ENCODE results near the gene MRGPRX2.

MRGPRX2 gene

DNA sequence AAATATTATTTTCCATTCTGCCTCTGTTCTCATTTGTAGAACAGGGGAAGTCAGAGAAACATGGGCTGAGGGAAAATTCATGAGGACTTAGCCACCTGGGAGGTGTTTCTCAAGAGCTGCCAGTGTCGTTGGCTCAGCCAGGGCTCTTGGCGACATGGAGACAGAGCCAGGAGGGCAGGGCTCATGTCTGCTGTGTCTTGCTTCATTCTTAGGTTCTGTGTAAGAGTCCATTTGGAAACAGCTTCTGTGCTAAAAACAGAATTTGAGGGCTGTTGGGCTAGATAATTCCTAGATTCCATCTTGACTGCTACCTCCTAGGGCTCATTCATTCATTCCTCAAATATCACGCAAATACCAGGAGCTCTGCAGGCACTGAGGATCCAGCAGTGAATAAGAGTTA is 15.1 kb upstream of the MRGPRX2 start:
- DNase-seq (ENCODE audit: low spot score) = no peak

- DNase-seq (ENCODE audit: low spot score) = no peak
Measured at GRCh38 chr11:19073454-19074415, 13.2 kb upstream of the MRGPRX2 start.

DNA sequence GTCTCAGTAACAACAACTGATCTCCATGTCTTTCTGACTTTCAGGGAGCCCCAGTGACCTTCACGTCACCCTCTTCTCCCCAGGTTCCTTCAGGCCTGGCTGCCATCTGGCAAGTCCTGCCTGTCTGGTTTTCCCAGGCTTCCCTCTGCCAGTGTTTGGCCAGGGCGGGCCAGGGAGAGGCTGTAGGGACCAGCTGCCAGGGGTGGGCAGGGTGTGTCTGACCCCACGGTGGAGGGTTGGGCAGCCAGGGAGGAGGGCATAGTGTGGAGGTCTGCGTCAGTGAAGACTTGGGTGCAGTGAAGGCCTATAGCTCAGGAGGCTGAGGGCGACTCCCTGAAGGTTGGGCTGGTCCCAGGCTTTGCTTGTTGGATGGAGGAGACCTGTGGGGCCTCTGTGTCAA is 11.9 kb upstream of the MRGPRX2 start:
- no peak for DNase-seq (ENCODE audit: low spot score)

GRCh38 chr11:19071255-19071654 is 10.7 kb upstream of the MRGPRX2 start:
- peak; percentile 77 for DNase-seq (ENCODE audit: low spot score)

DNA sequence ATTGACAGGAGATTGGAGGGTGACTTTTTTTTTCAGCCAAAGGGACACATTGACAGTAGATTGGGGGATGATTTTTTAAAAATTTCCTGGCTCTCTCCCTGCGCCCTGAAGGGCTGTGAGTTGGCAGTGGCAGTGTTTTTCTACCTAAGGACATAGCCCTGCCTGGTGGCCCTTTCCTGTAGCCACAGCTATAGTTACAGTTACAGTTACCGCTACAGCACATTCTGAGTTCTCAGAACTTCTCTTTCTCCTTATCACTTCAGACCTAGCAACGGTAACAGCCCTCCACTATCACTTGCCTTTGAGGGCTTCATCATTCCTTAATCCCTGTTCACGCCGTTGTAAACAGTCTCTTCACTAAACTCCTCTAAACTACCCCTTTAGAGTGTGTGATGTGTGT is 684 bp downstream of the MRGPRX2 start:
- no peak for DNase-seq (ENCODE audit: low spot score)

GRCh38 chr11:19055905-19056304 is 4.6 kb downstream of the MRGPRX2 start:
- DNase-seq (ENCODE audit: low spot score) = no peak

DNA sequence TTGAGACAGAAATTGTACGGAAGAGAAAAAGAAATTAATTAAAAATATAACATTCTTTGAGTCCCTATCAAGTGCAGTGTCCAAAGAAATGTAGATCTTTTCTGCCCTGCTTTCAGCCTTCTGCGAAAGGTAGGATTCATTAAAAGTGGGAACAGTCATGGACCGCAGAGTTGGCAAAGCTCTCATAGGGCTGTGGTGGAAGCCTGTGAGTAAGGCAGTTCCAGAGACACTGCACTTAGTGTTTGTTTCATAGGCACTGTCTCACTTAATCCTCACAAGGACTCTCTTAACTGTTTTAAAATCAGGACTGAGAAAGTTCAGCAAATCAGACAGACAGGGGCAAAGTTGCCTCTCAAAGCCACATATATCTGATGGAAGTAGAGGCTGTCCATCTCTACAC is 5.5 kb downstream of the MRGPRX2 start:
- DNase-seq (ENCODE audit: low spot score) = no peak

DNA sequence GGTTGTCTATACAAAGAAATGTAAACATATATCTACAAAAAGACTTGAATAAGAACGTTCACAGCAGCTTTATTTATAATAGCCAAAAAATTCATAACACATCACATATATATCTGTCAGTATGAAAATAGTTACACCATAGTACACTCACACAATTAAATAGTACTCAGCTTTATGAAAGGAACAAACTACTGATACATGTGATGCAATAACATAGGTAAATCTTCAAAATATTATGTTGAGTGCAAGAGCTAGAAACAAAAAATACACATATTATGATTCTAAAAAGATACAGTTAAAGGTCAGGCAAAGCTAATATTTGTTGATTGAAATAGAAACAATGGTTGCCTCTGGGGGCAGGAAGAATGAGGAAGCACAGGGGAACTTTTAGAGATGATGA is 6.6 kb downstream of the MRGPRX2 start:
- no peak for DNase-seq (ENCODE audit: low spot score)

DNA sequence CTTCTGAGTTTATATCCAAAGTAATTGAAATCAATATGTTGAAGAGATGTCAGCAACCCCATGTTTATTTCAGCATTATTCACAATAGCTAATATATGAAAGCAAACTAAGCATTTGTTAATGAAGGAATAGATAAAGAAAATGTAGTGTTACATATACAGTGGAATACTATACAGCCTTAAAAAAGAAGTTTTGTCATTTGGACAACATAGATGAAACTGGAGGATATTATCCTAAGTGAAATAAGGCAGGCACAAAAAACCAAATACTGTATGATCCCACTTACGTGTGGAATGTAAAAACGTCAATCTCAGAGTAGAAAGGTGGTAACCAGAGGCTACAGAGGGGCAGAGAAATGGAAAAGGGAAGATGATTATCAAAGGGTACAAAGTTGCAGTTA is 10.2 kb downstream of the MRGPRX2 start:
- DNase-seq (ENCODE audit: low spot score) = no peak

GRCh38 chr11:19049351-19049750 is 11.2 kb downstream of the MRGPRX2 start:
- no peak for DNase-seq (ENCODE audit: low spot score)

- no peak for DNase-seq (ENCODE audit: low spot score)
Measured at GRCh38 chr11:19040051-19040450, 20.5 kb downstream of the MRGPRX2 start.

- DNase-seq (ENCODE audit: low spot score) = no peak
Measured at GRCh38 chr11:19039409-19039808, 21.1 kb downstream of the MRGPRX2 start.

DNA sequence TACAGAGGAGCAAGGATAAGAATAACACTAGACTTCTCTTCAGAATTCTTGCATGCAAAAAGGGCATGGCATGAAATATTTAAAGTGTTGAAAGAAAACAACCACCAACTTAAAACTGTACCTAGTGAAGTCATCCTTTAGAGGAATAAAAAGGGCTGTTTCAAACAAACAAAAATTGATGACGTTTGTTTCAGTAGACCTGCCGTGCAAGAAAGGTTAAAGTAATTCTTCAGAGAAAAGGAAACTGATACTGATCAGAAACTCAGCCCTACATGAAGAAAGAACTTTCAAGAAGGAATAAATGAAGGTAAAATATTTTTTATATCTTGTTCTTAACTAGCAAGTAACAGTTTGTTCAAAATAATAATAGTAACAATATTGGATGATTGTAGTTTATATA is 27.5 kb downstream of the MRGPRX2 start:
- DNase-seq (ENCODE audit: low spot score) = no peak

DNA sequence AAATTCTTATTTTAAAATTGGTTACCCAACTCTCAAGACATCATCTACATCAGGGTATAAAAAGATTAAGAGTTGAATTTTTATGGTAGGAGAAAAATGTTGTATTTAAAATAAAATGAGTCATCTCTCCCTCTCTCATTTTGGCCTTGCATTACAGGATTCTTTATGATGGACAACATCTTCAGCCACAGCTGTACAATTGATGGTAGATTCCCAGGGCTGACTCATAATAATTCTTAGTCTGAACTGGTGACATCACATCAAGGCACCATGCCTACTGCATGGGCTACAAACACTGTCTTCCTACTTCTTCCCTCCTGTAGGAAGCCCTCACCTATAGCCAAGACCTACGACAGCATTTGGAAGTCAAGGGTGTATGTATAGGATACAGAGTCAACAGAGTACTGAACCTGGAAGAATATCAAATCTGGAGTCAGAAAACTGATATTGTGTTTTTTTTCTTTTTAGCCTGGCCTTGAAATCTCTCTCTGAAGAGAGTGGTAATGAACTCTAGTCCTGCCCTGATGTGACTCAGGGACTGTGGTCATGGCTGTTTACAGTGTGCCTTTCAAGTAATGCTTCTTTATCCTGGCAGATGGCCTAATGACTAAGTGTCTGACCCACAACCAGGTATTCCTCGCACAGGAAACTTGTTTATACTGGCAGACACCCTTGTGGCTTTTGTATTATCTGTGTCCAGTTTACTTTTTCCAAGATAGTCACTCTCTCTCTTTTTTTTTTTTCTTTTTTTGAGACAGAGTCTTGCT is 32.5 kb downstream of the MRGPRX2 start:
- DNase-seq (ENCODE audit: low spot score) = no peak

- DNase-seq (ENCODE audit: low spot score) = no peak
Measured at GRCh38 chr11:19026862-19027261, 33.7 kb downstream of the MRGPRX2 start.

GRCh38 chr11:19025481-19026406 is 34.8 kb downstream of the MRGPRX2 start:
- no peak for DNase-seq (ENCODE audit: low spot score)

GRCh38 chr11:19020831-19021230 is 39.7 kb downstream of the MRGPRX2 start:
- no peak for DNase-seq (ENCODE audit: low spot score)

DNA sequence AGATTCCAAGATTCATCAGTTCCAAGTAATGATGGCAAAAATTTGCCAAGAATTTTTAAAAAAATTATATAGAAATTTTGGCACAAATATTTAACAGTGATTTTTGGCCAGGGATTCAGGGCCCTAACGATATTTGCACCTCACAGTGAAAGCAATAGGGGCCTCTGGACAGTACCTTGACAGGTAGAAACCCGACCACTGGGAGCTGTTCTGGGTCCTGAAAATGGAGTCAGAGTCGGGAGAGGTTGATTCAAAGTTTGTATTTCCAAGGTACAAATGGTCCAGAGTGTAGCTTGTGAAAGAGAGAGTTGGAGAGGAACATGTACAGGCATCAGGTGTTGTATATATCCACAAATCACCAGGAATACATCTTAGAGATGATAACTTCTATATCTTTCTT is 41.6 kb downstream of the MRGPRX2 start:
- no peak for DNase-seq (ENCODE audit: low spot score)

DNA sequence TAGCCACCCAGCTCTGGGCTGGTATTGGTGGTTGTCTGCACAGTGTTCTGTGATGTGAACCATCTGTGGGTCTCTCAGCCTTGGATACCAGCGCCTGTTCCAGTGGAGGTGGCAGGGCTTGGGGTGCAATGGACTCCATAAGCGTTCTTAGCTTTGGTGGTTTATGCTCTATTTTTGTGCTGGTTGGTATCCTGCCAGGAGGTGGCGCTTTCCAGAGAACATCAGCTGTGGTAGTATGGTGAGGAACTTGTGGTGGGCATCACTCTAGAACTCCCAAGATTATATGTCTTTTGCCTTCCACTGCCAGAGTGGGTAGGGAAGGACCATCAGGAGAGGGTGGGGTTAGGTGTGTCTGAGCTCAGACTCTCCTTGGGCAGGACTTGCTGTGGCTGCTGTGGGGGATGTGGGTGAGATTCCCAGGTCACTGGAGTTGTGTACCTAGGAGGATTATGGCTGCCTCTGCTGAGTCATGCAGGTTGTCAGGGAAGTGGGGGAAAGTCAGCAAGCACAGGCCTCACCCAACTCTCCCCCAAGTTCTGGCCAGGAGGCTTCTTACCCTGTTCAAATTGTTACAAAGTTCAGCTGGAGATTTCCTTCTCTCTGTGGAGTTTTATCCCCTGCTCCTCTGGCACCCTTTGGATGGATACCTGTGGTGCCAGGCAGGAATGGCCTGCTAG is 47.2 kb downstream of the MRGPRX2 start:
- DNase-seq (ENCODE audit: low spot score) = no peak

DNA sequence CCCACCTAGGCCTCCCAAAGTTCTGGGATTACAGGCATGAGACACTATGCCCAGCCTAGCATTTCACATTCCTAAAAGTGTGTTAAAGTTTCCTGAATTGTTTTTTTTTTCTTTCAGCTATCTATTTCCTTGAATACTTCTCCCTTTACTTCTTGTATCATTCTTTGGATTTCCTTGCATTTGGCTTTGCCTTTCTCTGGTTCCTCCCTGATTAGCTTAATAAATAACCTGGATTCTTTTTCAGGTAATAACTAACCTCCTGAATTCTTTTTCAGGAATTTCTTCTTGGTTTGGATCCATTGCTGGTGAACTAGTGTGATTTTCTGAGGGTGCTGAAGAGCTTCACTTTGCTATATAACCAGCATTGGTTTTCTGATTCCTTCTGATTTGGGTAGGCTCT is 47.9 kb downstream of the MRGPRX2 start:
- no peak for DNase-seq (ENCODE audit: low spot score)
